Measurements from ENCODE around the gene TBL1X.
"Not testable (repeated sequence)": the region's sequence is repeated elsewhere in the genome, so short reads cannot be mapped to it uniquely, and the experiment has no call there.

TBL1X gene

DNA sequence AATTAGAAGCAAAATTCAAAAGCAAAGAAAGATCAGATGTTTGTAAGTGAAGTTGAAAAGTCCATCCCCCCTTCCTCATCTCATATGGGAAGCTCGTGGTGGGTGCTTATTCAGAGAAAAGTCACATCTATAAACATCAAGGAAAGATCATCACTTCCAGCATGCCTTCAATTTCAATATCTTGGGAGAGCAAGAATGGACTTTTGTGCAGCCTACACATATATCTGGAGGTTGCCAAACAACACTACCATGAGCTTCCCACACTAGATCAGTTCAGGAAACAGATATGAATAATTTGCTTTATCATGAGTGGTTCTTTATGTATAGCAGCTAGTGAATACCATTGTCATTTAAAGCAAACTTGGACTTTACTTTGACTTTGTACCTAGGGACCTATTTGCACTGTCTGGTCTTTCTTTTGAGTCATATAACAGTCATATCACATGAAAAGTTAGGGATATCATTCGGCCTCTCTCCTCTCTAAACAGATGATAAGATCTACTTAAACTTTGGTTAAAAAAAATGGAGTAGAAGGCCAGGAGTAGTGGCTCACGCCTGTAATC, 5.6 kb upstream of the TBL1X start:
- no peak for DNase-seq (ENCODE audit: low read depth in 2 of 2)

DNA sequence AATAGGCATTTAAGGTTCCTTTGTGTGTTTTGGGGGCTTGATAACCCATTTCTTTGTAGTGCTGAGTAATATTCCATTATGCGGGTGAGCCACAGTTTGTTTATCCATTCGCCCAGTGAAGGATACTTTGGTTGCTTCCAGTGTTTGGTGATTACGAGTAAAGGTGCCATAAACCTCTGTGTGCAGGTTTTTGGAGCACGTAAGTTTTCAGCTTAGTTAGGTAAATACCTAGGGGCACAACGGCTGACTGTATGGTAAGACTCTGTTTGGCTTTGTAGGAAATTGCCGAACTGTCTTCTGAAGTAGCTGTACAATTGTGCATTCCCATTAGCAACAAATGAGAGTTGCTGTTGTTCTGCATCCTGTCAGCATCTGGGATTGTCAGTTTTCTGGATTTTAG, 3.8 kb upstream of the TBL1X start:
- no peak for DNase-seq (ENCODE audit: low read depth in 2 of 2)

DNA sequence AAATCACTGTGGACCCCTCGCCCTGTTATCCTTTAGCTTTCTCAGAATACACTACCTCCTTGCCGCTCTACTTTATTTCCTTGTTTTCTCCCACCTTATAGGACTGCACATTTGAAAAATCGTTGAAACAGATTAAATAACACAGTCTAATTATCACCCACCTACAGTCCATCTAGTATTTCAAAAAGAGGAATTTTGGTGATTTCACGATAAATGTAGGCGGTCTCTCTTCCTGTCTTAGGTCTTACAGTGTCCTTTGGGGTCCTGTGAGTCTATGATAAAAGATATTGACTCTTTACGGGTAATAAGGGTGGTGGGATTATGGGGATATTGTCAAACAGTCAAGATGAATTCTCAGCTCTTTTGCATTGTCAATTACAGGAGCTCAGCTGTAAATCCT, 2.4 kb upstream of the TBL1X start:
- DNase-seq (ENCODE audit: low read depth in 2 of 2), result no peak

DNA sequence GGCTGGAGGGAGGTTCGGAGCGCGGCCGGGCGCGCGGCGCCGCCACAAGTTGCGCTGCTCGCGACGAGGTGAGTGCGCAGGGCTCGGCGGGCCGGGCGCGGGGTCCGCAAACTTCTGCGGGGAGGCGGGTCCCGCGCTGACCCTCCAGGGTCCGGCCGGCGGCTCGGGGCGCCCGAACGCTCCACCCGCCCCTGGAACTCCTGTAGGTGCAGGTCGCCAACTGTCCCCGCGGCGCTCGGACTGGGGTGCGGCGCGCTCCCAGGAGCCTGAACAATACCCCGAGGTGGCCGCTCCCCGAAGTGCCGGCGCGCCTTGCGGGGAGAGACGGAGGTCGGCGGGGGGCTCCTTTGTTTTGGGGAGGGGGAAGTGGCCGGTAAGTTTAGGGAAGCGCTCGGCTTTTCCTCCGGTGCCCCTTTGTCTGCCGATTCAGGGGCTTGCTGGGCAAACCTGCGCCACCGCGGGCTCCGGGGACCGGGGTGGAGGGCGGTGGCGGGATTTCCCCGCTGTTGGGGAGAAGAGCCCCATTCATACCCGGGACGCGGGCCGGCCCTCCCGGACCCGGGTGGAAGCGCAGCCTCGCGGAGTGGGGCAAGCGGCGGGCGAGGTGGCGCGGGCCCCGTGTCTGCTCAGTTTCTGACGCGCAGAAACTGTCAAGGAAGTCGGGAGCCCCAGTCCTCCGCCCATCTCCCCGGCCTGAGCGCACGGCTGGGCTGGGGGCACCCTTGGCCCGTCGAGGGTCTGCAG, 694 bp downstream of the TBL1X start:
- no peak for DNase-seq (ENCODE audit: low read depth in 2 of 2)

DNA sequence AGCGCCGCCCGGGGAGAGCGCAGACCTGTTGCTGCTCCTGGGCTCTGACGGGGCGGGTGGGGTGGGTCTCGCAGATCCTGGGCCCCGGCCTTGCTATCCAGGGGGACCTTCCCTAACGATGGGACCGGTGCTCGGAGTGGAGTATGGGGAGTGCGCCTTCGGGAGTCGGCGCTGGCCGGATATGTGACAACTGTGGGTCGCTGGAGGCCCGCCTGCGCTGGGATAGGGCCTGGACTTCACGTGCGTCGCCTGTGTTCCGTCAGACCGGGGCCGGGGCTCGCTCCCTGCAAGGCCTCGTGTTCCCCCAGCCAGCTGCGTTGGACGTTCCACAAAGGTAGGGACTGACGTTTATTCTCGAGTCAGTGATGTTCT, 1.3 kb downstream of the TBL1X start:
- DNase-seq (ENCODE audit: low read depth in 2 of 2), result peak in 1 of 2 donors; percentile 11

DNA sequence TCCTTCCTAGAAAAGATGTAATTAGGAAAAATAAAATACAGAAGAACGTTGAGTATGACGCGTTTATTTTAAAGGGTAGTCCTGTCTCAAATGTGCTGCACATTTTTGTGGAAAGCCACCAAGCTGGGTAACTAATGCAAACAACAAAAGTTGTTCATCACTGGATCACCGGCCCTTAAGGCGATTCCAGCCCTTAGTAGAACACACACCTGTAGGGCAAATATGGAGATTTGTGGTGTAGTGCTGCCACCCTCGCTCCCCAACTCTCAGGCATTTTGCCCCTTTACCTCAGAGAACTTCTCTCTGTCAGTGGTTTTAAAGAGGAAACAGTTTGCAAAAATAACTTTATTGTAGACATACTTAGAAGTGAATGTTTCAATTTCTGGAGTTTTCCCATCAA, 1.9 kb downstream of the TBL1X start:
- no peak for DNase-seq (ENCODE audit: low read depth in 2 of 2)

DNA sequence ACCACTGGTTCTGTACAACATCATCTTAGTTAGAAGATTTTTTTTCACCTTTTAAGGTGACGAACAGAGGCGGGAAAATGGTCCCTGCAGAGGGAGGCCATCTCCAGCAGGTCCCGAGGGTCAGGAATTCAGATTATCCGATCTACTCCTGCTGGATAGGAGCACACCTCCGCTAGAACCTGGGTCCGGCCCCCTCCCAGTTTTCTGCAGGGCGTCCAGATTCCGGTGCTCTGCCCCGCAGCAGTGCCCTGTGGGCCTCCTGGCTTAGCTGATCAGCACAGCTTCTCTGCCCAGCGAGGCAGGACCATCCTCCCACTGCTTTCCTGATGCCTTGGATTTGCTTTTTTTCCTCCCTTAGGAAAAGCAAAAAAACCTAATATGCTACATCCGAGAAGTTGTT, 2.3 kb downstream of the TBL1X start:
- no peak for DNase-seq (ENCODE audit: low read depth in 2 of 2)

DNA sequence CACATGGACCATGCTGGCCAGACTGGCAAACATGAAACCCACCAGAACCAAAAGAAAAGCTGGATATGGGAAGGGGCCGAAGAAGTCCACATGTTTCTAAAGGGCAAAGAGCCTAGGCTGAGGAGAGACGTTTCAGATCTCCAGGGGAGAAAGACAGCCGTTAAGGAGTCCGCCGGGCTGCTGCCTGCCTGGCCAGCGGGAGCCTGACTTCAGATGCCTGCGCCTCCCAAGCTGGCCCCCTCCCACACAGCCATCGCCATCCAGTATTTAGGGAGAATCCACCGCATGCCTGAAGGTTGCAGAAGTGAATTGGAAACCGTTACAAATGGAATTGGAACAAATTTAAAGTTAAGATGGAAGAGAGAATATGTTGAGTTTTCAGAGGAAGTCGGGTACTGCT, 2.9 kb downstream of the TBL1X start:
- DNase-seq (ENCODE audit: low read depth in 2 of 2), result no peak

DNA sequence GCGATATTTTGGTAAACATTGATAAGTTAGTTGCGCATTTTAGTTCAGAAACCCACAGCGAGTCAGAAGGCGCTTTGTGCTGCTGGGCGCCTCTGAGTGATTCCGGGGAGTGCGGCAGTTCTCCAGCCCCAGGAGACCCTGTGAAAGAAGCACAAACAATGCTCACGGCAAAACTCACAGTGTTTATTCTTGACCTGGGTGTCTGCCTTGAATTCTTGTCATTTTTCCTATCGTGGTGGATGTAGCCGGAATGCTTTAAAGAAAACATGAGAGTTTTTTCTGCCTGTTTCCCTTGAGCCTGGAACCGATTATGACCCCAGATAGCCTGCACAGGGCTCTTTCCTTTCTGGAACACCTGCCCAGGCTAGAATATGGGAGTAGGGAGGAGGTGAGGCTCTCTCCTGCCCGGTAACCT, 6.7 kb downstream of the TBL1X start:
- DNase-seq (ENCODE audit: low read depth in 2 of 2), result no peak

DNA sequence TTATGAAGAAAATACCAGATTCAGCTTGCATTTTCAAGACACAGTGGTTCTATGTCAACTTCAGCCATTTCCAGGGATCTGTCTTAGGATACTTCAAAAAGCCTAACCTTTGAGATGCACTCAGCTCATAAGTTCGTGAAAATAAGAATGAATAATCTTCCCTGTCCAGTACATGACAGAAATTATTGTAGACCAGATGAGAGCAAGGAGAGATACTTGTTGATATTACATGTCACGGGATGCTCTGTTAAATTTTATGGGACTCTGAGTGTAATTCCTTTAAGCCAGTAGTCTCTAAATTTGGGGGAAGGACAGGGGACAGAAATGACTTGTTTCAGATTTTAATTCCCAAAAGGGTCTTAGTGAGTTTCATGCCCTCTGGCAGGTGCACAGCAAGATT, 8.8 kb downstream of the TBL1X start:
- DNase-seq (ENCODE audit: low read depth in 2 of 2), result no peak

DNA sequence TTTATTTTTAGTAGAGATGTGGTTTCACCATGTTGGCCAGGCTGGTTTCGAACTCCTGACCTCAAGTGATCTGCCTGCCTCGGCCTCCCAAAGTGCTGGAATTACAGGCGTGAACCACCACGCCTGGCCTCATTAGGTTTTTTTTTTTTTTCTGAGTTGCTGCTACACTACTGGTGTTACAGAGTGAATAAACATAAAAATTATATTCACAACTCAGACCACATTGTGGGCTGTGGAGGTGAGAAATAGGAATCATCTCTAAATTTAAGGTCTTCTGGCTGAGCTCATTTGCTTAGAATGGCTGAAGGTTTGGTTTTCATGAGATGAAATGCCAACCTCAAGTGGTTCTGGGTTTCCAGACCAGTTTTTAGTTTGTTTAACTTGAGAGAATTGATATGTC, 10.6 kb downstream of the TBL1X start:
- not testable (repeated sequence) for DNase-seq (ENCODE audit: low read depth in 2 of 2)

DNA sequence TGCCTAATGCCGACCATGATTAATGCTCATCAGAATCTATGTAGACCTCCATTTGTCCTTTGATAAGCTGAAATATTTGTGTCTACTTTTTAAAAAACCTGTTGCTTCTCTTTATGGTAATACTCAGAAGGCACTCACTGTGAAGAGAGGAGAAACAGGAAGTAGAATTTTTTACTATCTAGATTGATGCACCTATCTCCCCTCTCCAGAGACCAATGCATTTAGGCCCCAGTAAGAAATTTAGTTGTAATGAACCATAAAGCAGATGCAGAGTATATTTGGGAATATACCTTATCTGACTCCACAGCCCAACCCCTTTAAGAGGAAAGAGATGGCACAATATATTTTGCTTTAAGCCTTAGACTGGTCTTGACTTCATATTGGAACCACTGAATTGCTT, 11.1 kb downstream of the TBL1X start:
- DNase-seq (ENCODE audit: low read depth in 2 of 2), result no peak

DNA sequence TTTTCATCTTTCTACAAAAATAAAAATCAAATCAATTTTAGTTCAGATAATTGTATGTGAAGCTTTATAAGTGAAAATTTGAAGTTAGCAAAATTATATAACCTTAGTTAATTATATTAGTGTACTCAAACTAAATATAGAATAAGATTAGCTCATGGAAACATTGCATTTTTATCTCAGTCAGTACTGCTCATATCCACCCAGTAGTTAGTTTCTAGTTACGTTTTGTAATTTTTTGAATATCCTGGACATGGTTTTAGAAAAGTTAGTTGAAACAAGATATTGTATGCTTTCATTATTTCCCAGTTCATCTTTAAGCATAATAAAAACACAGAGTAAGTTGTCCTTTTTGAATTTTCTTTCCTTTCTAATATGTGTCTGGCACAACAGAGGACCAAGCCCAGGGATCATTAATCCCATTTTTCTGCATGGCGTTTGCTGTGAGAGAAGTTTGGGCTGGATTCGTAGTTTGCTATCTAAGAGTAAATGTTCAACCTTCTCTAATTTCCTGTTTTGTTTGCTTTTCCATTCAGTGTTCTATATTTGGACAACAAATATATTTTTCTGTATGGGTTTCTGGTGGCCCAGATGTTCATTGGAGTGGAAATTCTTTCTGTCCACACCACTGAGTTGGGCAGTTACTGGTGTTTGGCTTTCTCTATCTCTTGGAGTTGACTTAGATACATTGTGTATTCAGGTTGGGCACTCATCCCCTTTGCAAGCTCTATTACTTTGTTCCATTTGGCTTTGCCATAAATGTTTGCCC, 12.1 kb downstream of the TBL1X start:
- no peak for DNase-seq (ENCODE audit: low read depth in 2 of 2)

DNA sequence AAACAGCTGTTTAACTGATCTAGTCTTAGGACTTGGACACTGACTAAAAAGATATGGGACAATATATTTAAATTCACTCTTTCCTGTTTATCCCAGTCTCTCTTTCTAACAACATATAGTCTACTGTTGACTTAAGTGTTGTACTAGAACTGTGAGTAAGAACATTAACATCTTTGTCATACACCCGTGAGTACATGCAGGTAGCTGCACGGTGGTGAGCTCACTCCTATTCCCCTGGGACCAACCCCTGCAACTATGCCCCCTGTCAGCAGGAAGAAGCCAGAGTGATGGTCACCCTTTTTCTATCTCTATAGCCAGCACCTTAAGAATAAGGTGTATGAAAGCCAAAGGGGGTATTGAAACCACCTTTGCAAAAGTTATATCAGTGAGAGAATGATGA, 17.6 kb downstream of the TBL1X start:
- DNase-seq (ENCODE audit: low read depth in 2 of 2), result no peak

DNA sequence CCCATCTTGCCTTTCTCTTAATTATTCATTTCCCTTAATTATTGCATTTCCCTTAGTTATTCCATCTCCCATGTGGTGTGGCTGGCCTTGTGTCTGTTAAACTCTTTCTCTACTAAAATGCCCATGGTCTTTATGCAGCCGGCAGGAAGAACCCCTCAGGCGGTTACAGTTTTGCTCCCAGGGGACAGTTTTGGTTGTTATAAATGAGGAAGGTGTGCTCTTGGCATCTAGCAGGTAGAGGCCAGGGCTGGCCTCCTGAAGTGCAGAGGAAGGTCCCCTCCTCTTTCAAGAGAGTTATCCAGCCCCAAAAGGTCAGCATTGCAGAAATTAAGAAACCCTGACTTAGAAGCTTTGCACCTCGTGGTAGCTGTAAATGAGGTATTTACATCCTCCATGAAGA, 18.0 kb downstream of the TBL1X start:
- no peak for DNase-seq (ENCODE audit: low read depth in 2 of 2)

DNA sequence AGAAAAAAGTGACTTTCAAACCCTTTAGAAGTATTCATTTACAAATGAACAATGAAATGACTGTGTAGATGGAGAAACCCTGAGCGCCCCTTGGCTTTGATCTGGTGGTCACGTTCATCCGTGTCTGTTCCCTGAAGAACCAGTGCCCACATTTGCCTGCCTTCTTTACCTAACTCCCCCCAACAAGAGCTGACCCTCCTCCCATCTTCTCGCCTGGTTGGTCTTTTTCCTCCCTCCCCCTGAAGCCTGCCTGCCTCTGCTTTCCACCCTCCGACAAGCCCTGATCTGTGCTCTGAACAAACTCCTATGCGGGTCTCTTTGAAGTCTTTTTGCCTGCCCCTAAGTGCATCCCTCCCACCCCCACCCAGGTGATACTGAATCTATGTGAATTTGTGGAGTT, 18.5 kb downstream of the TBL1X start:
- no peak for DNase-seq (ENCODE audit: low read depth in 2 of 2)

DNA sequence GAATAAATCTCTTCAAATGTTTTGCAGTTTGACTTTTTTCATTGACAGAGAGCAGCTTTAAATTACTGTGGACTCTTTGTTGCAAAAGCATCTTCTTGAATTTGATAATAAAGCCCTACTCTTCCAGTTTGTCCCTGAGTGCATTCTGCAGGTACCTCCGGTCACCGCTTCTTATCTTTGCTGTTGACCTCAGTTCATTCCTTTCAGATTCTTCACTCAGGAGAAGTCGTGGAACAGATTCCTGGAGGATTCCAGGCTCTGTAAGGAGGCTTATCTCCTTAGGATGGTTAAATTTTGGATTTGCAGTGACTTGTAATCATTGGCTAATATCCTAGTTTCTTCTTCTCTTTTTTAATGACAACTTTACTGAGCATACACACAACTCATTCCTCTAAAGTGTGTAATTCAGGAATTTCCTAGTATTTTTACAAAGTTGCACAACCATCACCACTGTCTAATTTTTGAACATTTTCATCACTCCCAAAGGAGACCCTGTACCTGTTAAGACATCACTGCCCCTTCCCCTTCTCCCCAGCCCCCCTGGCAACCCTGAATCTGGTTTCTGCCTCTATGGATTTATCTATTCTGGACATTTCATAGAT, 22.0 kb downstream of the TBL1X start:
- DNase-seq (ENCODE audit: low read depth in 2 of 2), result no peak

DNA sequence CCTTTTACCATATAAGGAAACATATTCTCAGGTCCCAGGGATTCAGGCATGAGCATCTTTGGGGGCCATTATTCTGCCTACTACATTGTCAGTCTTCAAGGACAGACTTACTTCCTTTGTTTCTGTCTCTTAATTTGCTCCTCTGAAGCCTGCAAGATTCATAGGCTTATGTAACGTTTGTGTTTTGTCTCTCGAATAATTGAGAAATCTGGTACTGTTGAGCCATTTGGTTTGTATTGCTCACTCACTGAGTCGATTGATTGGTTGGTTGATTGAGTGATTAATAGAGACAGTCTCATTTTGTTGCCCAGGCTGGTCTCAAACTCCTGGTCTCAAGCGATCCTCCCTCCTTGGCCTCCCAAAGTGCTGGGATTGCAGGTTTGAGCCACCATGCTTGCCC, 23.7 kb downstream of the TBL1X start:
- no peak for DNase-seq (ENCODE audit: low read depth in 2 of 2)

DNA sequence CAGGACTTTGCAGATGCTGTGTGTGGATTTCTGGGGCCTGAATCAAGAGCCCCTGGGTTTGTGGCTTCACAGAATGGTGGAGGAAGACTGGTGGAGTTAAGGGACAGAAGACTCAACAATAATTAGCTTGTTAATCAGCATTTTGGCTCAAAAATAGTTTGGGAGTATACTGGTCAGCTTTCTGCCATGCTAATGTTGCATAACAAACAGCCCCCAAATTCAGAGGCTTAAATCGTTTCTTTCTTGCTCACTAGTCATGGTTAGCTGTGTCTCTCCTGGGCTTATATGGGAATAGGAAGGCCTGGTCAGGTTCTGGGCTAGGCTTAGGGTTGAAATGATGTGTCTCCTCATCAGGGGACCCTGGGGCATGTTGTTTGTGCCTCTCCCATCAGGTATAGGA, 24.4 kb downstream of the TBL1X start:
- DNase-seq (ENCODE audit: low read depth in 2 of 2), result no peak

DNA sequence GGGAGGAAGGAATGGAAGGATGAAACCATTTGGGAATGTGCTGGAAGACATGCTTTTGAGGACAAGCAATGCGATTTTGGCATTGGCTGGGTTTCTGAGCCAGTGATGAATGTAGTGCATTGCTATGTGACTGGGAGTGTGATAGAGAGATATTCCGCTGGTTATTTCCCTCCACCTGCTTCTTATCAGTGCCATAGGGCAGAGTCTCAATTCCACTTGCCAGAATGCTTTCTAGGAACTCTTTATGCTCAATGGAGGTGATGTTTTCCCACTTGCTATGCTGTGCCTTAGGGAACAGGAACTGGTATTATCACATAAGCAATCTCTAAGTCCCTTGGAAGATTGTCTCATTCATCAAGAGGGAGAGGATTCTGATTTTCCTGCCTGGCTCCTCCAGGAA, 28.0 kb downstream of the TBL1X start:
- no peak for DNase-seq (ENCODE audit: low read depth in 2 of 2)

DNA sequence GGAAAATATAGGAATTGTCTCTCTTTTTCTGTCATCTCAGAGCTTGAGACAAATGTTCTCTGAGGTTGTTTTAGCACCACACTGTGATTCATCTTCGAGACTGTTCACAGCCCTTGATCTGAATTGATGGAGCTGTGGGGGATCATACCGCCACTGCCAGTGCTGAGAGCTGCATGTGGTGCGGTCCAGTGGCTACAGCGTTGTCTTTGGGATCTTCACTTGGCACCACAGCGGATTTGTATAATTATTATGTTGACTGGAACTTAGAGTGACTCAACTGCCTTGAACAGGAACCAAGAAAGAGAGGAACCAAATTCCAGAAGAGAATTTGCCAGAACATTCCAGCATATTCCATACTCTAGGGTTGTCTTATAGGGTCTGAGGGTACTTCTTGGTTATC, 29.1 kb downstream of the TBL1X start:
- DNase-seq (ENCODE audit: low read depth in 2 of 2), result no peak

DNA sequence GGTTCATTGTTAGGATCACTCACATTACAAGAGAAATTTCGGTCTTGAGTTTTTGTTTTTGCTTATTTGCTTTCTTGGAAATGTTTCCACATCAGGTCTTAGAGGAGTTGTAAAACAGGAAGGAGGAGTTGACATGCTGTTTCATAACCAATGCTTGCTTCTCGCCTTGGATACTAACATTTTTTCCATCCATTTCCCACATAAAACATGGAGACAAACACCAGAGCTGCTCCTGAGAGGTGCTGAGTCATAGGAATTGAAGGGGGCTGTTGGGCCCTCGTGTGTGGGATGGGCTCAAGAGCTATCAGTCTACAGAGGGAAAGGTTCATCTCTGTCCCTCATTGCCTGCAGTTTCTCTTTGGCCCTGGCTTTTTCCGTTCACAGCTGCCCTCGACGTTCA, 29.9 kb downstream of the TBL1X start:
- no peak for DNase-seq (ENCODE audit: low read depth in 2 of 2)

DNA sequence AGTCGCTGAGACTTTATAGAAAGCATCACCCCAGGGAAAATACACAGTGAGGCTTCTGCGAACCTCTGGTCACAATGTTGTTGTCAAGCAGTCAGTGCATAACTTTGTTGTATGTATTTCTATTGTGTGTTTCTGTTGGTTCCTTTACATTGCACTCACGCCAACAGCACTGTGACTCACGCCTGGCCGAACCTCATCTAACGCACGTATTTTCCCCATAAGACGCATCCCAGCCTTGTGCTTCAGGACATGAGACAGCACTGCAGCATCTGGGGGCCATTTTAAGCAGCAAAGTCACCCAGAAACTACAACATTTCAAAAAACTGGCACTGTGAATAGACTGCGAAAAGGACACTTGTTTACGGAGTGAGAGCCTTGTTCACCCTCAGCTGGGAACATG, 30.6 kb downstream of the TBL1X start:
- no peak for DNase-seq (ENCODE audit: low read depth in 2 of 2)

Data from activated CD4-positive, alpha-beta T cell treated with anti-CD3 and anti-CD28 coated beads for 24 hours (primary cell).